Measurements from ENCODE around the gene DNAI2. TPM values are rescaled to one million over a fixed set of nuclear protein-coding genes. Genes with fewer than 3 reads are reported as not detected.
"Not testable (repeated sequence)": the region's sequence is repeated elsewhere in the genome, so short reads cannot be mapped to it uniquely, and the experiment has no call there.

The DNAI2 gene
- total and polyA plus RNA-seq, 4 donors = 4.1 to 14.2 (median 6.7) TPM

GRCh38 chr17:74277935-74278334, 3.9 kb downstream of the DNAI2 start:
- H3K9ac ChIP-seq (ENCODE audit: insufficient read depth in 1 of 2, low read length in 2 of 2) = no peak overlapping the region
- no peak overlapping the region for H3K4me3 ChIP-seq
- no peaks in the 10 kb centered on the region for H3K9me3 ChIP-seq (ENCODE audit: control insufficient read depth in 4 of 4, insufficient read depth in 3 of 4, low read length in 3 of 4)
- H3K36me3 ChIP-seq (ENCODE audit: control insufficient read depth in 4 of 4, insufficient read depth in 4 of 4, low read length in 4 of 4) = no peaks in the 10 kb centered on the region
- H3K27ac ChIP-seq (ENCODE audit: low read depth in 1 of 2, low read length in 1 of 2) = no peak overlapping the region
- H3K27me3 ChIP-seq (ENCODE audit: control insufficient read depth in 3 of 3, insufficient read depth in 3 of 3, low read length in 2 of 3) = no peaks in the 10 kb centered on the region
- no peak for TF ChIP-seq CTCF (IDR thresholded peaks at IDR 0.05; ENCODE audit: control extremely low read depth, extremely low read depth)
- 86 to 89% methylated on average over 1 of the region's 1 CpG for WGBS, 2 donors
- no peak for ATAC-seq (ENCODE audit: insufficient read depth, low FRiP score)
- DNase-seq = no peak
- H3K4me1 ChIP-seq (ENCODE audit: control insufficient read depth in 5 of 5, insufficient read depth in 5 of 5, low read length in 5 of 5) = peaks cover 0 to 20% (median 3%) of the 10 kb centered on the region in 5 donors

- not testable (repeated sequence) for H3K27ac ChIP-seq (ENCODE audit: low read depth in 1 of 2, low read length in 1 of 2); H3K27me3 ChIP-seq (ENCODE audit: control insufficient read depth in 3 of 3, insufficient read depth in 3 of 3, low read length in 2 of 3); H3K9ac ChIP-seq (ENCODE audit: insufficient read depth in 1 of 2, low read length in 2 of 2); H3K36me3 ChIP-seq (ENCODE audit: control insufficient read depth in 4 of 4, insufficient read depth in 4 of 4, low read length in 4 of 4); ATAC-seq (ENCODE audit: insufficient read depth, low FRiP score); DNase-seq; H3K4me3 ChIP-seq; H3K9me3 ChIP-seq (ENCODE audit: control insufficient read depth in 4 of 4, insufficient read depth in 3 of 4, low read length in 3 of 4)
- WGBS, 2 donors = 96% methylated on average over 7 of the region's 7 CpGs
- H3K4me1 ChIP-seq (ENCODE audit: control insufficient read depth in 5 of 5, insufficient read depth in 5 of 5, low read length in 5 of 5) = peaks cover 0 to 12% (median 2%) of the 10 kb centered on the region in 5 donors
Observed at GRCh38 chr17:74279617-74280016, 5.6 kb downstream of the DNAI2 start.

- 76 to 79% methylated on average over 9 of the region's 9 CpGs for WGBS, 2 donors
- Histone ChIP-seq H3K4me3 (no peak overlapping the region), H3K9ac (ENCODE audit: insufficient read depth in 1 of 2, low read length in 2 of 2) (no peak overlapping the region), H3K27ac (ENCODE audit: low read depth in 1 of 2, low read length in 1 of 2) (no peak overlapping the region), H3K36me3 (ENCODE audit: control insufficient read depth in 4 of 4, insufficient read depth in 4 of 4, low read length in 4 of 4) (no peaks in the 10 kb centered on the region), H3K27me3 (ENCODE audit: control insufficient read depth in 3 of 3, insufficient read depth in 3 of 3, low read length in 2 of 3) (no peaks in the 10 kb centered on the region), H3K9me3 (ENCODE audit: control insufficient read depth in 4 of 4, insufficient read depth in 3 of 4, low read length in 3 of 4) (no peaks in the 10 kb centered on the region), H3K4me1 (ENCODE audit: control insufficient read depth in 5 of 5, insufficient read depth in 5 of 5, low read length in 5 of 5) (peaks cover 0 to 12% (median 2%) of the 10 kb centered on the region in 5 donors)
- TF ChIP-seq CTCF (IDR thresholded peaks at IDR 0.05; ENCODE audit: control extremely low read depth, extremely low read depth) = no peak
- ATAC-seq (ENCODE audit: insufficient read depth, low FRiP score) (no peak), DNase-seq (no peak)
Observed at GRCh38 chr17:74280093-74280513, 6.1 kb downstream of the DNAI2 start.

GRCh38 chr17:74281799-74282198, 7.8 kb downstream of the DNAI2 start:
- no peaks in the 10 kb centered on the region for H3K27me3 ChIP-seq (ENCODE audit: control insufficient read depth in 3 of 3, insufficient read depth in 3 of 3, low read length in 2 of 3)
- no peak for TF ChIP-seq CTCF (IDR thresholded peaks at IDR 0.05; ENCODE audit: control extremely low read depth, extremely low read depth)
- no peaks in the 10 kb centered on the region for H3K9me3 ChIP-seq (ENCODE audit: control insufficient read depth in 4 of 4, insufficient read depth in 3 of 4, low read length in 3 of 4)

GRCh38 chr17:74282274-74282586, 8.2 kb downstream of the DNAI2 start:
- not testable (repeated sequence) for H3K36me3 ChIP-seq (ENCODE audit: control insufficient read depth in 4 of 4, insufficient read depth in 4 of 4, low read length in 4 of 4); H3K9ac ChIP-seq (ENCODE audit: insufficient read depth in 1 of 2, low read length in 2 of 2); H3K27ac ChIP-seq (ENCODE audit: low read depth in 1 of 2, low read length in 1 of 2); H3K4me1 ChIP-seq (ENCODE audit: control insufficient read depth in 5 of 5, insufficient read depth in 5 of 5, low read length in 5 of 5); ATAC-seq (ENCODE audit: insufficient read depth, low FRiP score); H3K9me3 ChIP-seq (ENCODE audit: control insufficient read depth in 4 of 4, insufficient read depth in 3 of 4, low read length in 3 of 4); DNase-seq; H3K27me3 ChIP-seq (ENCODE audit: control insufficient read depth in 3 of 3, insufficient read depth in 3 of 3, low read length in 2 of 3); H3K4me3 ChIP-seq
- 84 to 87% methylated on average over 4 of the region's 4 CpGs for WGBS, 2 donors

More at GRCh38 chr17:74281799-74282198, 7.8 kb downstream of the DNAI2 start:
- Histone ChIP-seq H3K36me3 (ENCODE audit: control insufficient read depth in 4 of 4, insufficient read depth in 4 of 4, low read length in 4 of 4) (no peaks in the 10 kb centered on the region), H3K4me1 (ENCODE audit: control insufficient read depth in 5 of 5, insufficient read depth in 5 of 5, low read length in 5 of 5) (peaks cover 0 to 1% (median 0%) of the 10 kb centered on the region in 5 donors), H3K4me3 (no peak overlapping the region), H3K27ac (ENCODE audit: low read depth in 1 of 2, low read length in 1 of 2) (no peak overlapping the region), H3K9ac (ENCODE audit: insufficient read depth in 1 of 2, low read length in 2 of 2) (no peak overlapping the region)
- DNase-seq (no peak), ATAC-seq (ENCODE audit: insufficient read depth, low FRiP score) (no peak)
- 94% methylated on average over 20 of the region's 20 CpGs for WGBS, 2 donors

Measured in lung (tissue), 12 donors.